Measurements from ENCODE around the gene PTPRM. TPM values are rescaled to one million over a fixed set of nuclear protein-coding genes. Genes with fewer than 3 reads are reported as not detected.

The PTPRM gene
- total and polyA plus RNA-seq, 2 experiments from 2014 or later = 1.6 to 5.3 TPM

DNA sequence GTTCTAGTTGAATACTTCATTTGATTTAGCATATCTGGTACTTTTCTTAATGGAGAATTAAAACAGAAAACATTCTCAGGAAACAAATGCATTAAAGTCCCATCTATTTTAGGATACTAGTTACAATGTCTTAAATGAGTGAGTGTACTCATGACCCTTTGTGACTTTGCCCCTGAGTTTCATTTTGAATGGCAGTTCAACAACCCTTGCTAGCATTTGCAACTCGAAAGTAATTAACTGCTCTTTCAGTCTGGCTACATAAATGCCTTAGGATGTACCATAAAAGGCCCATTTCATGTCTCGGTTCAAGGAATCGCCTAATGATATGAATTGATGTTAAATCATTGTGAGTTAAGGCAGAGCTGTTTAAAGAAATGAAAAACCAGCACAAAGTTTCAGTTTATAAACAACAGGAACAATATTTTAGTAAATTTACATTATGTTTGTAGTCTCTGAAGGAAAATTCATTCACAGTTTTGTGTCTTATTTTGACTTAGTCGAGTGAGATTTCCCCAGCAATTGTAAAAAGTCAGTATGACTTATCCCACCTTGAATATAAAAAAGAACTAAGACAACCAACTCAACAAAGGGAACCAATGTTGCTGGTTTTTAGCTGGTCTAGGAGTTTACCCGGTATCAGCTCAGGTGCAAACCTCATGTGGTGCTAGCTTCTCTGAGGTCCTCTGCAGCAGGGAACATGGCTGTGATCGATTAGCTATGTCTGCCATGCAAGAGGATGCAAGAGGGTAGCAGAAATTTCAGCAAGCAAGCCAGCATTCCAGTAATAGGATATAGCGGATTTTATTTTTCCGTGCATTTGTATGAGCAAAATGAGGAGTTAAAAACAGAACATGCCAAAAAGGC, 386.2 kb downstream of the PTPRM start:
- Histone ChIP-seq H3F3A (replicated peaks; ENCODE audit: low read depth) (no peaks in the 10 kb centered on the region), H3K27me3 (ENCODE audit: insufficient read depth) (no peaks in the 10 kb centered on the region), H3K4me1 (ENCODE audit: insufficient read depth) (peaks cover 5% of the 10 kb centered on the region; the same call in 1 of the 2 replicates), H4K20me1 (replicated peaks; ENCODE audit: insufficient read depth) (no peaks in the 10 kb centered on the region), H3K27ac (ENCODE audit: low read depth) (no peak overlapping the region), H2AFZ (no peak overlapping the region), H3K36me3 (ENCODE audit: insufficient read depth) (no peaks in the 10 kb centered on the region), H3K9me2 (ENCODE audit: insufficient read depth) (no peaks in the 10 kb centered on the region), H3K4me3 (no peak overlapping the region), H3K79me2 (replicated peaks; ENCODE audit: insufficient read depth) (no peaks in the 10 kb centered on the region), H3K4me2 (no peak overlapping the region)
- ATAC-seq (no peak), DNase-seq (ENCODE audit: low spot score) (no peak)
- TF ChIP-seq, protein P1, sequence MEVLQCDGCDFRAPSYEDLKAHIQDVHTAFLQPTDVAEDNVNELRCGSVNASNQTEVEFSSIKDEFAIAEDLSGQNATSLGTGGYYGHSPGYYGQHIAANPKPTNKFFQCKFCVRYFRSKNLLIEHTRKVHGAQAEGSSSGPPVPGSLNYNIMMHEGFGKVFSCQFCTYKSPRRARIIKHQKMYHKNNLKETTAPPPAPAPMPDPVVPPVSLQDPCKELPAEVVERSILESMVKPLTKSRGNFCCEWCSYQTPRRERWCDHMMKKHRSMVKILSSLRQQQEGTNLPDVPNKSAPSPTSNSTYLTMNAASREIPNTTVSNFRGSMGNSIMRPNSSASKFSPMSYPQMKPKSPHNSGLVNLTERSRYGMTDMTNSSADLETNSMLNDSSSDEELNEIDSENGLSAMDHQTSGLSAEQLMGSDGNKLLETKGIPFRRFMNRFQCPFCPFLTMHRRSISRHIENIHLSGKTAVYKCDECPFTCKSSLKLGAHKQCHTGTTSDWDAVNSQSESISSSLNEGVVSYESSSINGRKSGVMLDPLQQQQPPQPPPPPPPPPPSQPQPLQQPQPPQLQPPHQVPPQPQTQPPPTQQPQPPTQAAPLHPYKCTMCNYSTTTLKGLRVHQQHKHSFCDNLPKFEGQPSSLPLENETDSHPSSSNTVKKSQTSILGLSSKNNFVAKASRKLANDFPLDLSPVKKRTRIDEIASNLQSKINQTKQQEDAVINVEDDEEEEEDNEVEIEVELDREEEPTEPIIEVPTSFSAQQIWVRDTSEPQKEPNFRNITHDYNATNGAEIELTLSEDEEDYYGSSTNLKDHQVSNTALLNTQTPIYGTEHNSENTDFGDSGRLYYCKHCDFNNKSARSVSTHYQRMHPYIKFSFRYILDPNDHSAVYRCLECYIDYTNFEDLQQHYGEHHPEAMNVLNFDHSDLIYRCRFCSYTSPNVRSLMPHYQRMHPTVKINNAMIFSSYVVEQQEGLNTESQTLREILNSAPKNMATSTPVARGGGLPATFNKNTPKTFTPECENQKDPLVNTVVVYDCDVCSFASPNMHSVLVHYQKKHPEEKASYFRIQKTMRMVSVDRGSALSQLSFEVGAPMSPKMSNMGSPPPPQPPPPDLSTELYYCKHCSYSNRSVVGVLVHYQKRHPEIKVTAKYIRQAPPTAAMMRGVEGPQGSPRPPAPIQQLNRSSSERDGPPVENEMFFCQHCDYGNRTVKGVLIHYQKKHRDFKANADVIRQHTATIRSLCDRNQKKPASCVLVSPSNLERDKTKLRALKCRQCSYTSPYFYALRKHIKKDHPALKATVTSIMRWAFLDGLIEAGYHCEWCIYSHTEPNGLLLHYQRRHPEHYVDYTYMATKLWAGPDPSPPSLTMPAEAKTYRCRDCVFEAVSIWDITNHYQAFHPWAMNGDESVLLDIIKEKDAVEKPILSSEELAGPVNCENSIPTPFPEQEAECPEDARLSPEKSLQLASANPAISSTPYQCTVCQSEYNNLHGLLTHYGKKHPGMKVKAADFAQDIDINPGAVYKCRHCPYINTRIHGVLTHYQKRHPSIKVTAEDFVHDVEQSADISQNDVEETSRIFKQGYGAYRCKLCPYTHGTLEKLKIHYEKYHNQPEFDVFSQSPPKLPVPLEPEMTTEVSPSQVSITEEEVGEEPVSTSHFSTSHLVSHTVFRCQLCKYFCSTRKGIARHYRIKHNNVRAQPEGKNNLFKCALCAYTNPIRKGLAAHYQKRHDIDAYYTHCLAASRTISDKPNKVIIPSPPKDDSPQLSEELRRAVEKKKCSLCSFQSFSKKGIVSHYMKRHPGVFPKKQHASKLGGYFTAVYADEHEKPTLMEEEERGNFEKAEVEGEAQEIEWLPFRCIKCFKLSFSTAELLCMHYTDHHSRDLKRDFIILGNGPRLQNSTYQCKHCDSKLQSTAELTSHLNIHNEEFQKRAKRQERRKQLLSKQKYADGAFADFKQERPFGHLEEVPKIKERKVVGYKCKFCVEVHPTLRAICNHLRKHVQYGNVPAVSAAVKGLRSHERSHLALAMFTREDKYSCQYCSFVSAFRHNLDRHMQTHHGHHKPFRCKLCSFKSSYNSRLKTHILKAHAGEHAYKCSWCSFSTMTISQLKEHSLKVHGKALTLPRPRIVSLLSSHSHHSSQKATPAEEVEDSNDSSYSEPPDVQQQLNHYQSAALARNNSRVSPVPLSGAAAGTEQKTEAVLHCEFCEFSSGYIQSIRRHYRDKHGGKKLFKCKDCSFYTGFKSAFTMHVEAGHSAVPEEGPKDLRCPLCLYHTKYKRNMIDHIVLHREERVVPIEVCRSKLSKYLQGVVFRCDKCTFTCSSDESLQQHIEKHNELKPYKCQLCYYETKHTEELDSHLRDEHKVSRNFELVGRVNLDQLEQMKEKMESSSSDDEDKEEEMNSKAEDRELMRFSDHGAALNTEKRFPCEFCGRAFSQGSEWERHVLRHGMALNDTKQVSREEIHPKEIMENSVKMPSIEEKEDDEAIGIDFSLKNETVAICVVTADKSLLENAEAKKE (CRISPR knock-in tag; IDR thresholded peaks at IDR 0.05) = no peak
- no peak for TF ChIP-seq JUNB (IDR thresholded peaks at IDR 0.05; ENCODE audit: unreplicated experiment)
- no peak for TF ChIP-seq EZH2 (IDR thresholded peaks at IDR 0.05; ENCODE audit: low read depth, unreplicated experiment)
- no peak for TF ChIP-seq EZH2phosphoT487 (IDR thresholded peaks at IDR 0.05; ENCODE audit: unreplicated experiment)
- no peak for TF ChIP-seq NANOG (IDR thresholded peaks at IDR 0.05; ENCODE audit: borderline replicate concordance)
- TF ChIP-seq ZNF114 (CRISPR knock-in tag; IDR thresholded peaks at IDR 0.05) = no peak
- no peak for TF ChIP-seq ZNF331 (CRISPR knock-in tag; IDR thresholded peaks at IDR 0.05; ENCODE audit: low read depth)
- no peak for TF ChIP-seq STAT1 (IDR thresholded peaks at IDR 0.05; ENCODE audit: unreplicated experiment)
- no peak for TF ChIP-seq CTCF (conservative IDR thresholded peaks at IDR 0.05; ENCODE audit: low read depth in 2 of 2)
- no peak for TF ChIP-seq REST (IDR thresholded peaks at IDR 0.05; ENCODE audit: unreplicated experiment)
- TF ChIP-seq CREB1 (CRISPR knock-in tag; IDR thresholded peaks at IDR 0.05; ENCODE audit: low read depth) = no peak
- TF ChIP-seq, protein P2, sequence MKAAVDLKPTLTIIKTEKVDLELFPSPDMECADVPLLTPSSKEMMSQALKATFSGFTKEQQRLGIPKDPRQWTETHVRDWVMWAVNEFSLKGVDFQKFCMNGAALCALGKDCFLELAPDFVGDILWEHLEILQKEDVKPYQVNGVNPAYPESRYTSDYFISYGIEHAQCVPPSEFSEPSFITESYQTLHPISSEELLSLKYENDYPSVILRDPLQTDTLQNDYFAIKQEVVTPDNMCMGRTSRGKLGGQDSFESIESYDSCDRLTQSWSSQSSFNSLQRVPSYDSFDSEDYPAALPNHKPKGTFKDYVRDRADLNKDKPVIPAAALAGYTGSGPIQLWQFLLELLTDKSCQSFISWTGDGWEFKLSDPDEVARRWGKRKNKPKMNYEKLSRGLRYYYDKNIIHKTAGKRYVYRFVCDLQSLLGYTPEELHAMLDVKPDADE (IDR thresholded peaks at IDR 0.05) = no peak
- TF ChIP-seq POLR2AphosphoS5 (IDR thresholded peaks at IDR 0.05; ENCODE audit: low read depth) = no peak
- H3K27me3 Mint-ChIP-seq (ENCODE audit: insufficient read depth, low read depth, poor library complexity) = no peaks in the 10 kb centered on the region
- no peak overlapping the region for H3K27ac Mint-ChIP-seq
- H3K4me1 Mint-ChIP-seq = peaks cover 13% of the 10 kb centered on the region
- no peak overlapping the region for H3K4me3 Mint-ChIP-seq
- H3K36me3 Mint-ChIP-seq (ENCODE audit: low read depth) = no peaks in the 10 kb centered on the region
- no peaks in the 10 kb centered on the region; the same call in 2 of the 3 replicates for H3K9me3 Mint-ChIP-seq
